Spleen (tissue), 11 donors: Measurements from ENCODE around the gene SRCAP. TPM values are rescaled to one million over a fixed set of nuclear protein-coding genes. Genes with fewer than 3 reads are reported as not detected.
A peak's percentile ranks its signal among the peaks of the same experiment; 100 is the strongest.

Experiments used
- DNase-seq: peaks from one replicate; pipeline ENCODE4 v3.0.0-alpha.2; 2020
- H3K27ac ChIP-seq, 8 donors: fragments of 200-600 bp; sonication (generic) in 7 of 8; 1 replicate in 4 of 8; 2 replicates in 4 of 8; pipeline versions ENCODE4 v1.5.0 to v1.8.0; 2016 to 2021; ENCODE audit warnings: inconsistent platforms in 4 of 8, mild to moderate bottlenecking in 4 of 8, moderate library complexity in 1 of 8
- H3K27me3 ChIP-seq, 7 donors: fragments of 200-600 bp; sonication (generic) in 6 of 7; replicated peaks in 1 of 7; 1 replicate in 4 of 7; 2 replicates in 3 of 7; pipeline versions ENCODE4 v1.5.0 to v1.8.0; 2016 to 2021; ENCODE audit warnings: inconsistent platforms in 3 of 7, mild to moderate bottlenecking in 1 of 7
- H3K36me3 ChIP-seq, 6 donors: fragments of 200-600 bp; sonication (generic) in 5 of 6; 1 replicate in 4 of 6; 2 replicates in 2 of 6; pipeline versions ENCODE4 v1.5.0 to v1.8.0; 2016 to 2021; ENCODE audit warnings: inconsistent platforms in 2 of 6
- H3K4me1 ChIP-seq, 6 donors: fragments of 200-600 bp; sonication (generic) in 5 of 6; 1 replicate in 3 of 6; 2 replicates in 3 of 6; pipeline versions ENCODE4 v1.5.0 to v1.8.0; 2016 to 2021; ENCODE audit warnings: inconsistent platforms in 3 of 6
- H3K4me3 ChIP-seq, 8 donors: fragments of 200-600 bp; sonication (generic) in 7 of 8; 1 replicate in 4 of 8; 2 replicates in 4 of 8; pipeline versions ENCODE4 v1.5.0 to v1.8.0; 2016 to 2021; ENCODE audit warnings: inconsistent platforms in 4 of 8, mild to moderate bottlenecking in 4 of 8, moderate library complexity in 2 of 8
- H3K9me3 ChIP-seq, 8 donors: fragments of 200-600 bp; sonication (generic) in 7 of 8; 1 replicate in 4 of 8; 2 replicates in 4 of 8; pipeline versions ENCODE4 v1.5.0 to v1.8.0; 2016 to 2021; ENCODE audit warnings: inconsistent platforms in 4 of 8
- POLR2A ChIP-seq, 3 donors: fragments of 450-650 bp; IDR thresholded peaks; one replicate each; pipeline ENCODE4 v1.5.1; 2017; ENCODE audit warnings: antibody characterized with exemption in 3 of 3, mild to moderate bottlenecking in 1 of 3
- POLR2AphosphoS5 ChIP-seq, 3 donors: sonication (generic); formaldehyde crosslinking; IDR thresholded peaks; one replicate each; pipeline ENCODE4 v1.5.1; 2017; ENCODE audit warnings: antibody characterized with exemption in 3 of 3
- WGBS, 5 donors: extraction: QIAGEN DNeasy Blood & Tissue Kit in 3 of 5; methylation state at CpG; one replicate each; pipeline versions ENCODE4 v1.1.5 to v1.1.7; 2013 to 2018; 5-methylcytosine and 5-hydroxymethylcytosine counted together
- intact Hi-C: fragments of 100-400 bp; cut with DNase I; formaldehyde crosslinking; loops from one replicate; pipeline ENCODE4 v1.15.0; 2023; ENCODE audit warnings: low total_unique reads
- polyA plus RNA-seq, 3 donors: library from polyadenylated mRNA; stranded (reverse); fragments of 200-250 nt; gene quantifications; one replicate each; pipeline ENCODE4 v1.2.1, GENCODE V29; 2013
- total RNA-seq, 7 donors: library from RNA; depleted of rRNA in 3 of 7; stranded (reverse); fragments of >200 nt in 3 of 7; fragmentation: NEBNext Ultra II Directional in 4 of 7; extraction: Animal tissue kit (Norgen Biotek cat#: 25700) in 4 of 7; gene quantifications; one replicate each; pipeline versions ENCODE4 v1.1.0 to v1.2.1, GENCODE V29; 2016 to 2021
- TF ChIP-seq, protein P1 (sequence below), 11 experiments: fragments of 200-600 bp in 7 of 11; fragments of 450-650 bp in 4 of 11; sonication (generic) in 4 of 11; IDR thresholded peaks in 8 of 11; conservative IDR thresholded peaks in 3 of 11; 1 replicate in 7 of 11; 2 replicates in 4 of 11; pipeline versions ENCODE4 v1.4.0 to v1.8.0; 2016 to 2021; ENCODE audit warnings: antibody characterized with exemption in 11 of 11, inconsistent platforms in 4 of 11, mild to moderate bottlenecking in 1 of 11
- donor health status: healthy with polysubstance abuse.
- donor health status: DM: no; HTN: no; CAD: no; lungs with moderate emphysema.
- donor health status: DM: no; HTN: no; CAD: no.
- donor health status: Bipolar disorder and iron deficiency.
- donor health status: healthy.
- donor health status: DM: no; HTN: no; CAD: no.
- donor health status: DM: yes; HTN: yes; CAD: no.

The SRCAP gene
- total and polyA plus RNA-seq, 10 donors: 1.2 to 85.7 (median 68.3) TPM

DNA sequence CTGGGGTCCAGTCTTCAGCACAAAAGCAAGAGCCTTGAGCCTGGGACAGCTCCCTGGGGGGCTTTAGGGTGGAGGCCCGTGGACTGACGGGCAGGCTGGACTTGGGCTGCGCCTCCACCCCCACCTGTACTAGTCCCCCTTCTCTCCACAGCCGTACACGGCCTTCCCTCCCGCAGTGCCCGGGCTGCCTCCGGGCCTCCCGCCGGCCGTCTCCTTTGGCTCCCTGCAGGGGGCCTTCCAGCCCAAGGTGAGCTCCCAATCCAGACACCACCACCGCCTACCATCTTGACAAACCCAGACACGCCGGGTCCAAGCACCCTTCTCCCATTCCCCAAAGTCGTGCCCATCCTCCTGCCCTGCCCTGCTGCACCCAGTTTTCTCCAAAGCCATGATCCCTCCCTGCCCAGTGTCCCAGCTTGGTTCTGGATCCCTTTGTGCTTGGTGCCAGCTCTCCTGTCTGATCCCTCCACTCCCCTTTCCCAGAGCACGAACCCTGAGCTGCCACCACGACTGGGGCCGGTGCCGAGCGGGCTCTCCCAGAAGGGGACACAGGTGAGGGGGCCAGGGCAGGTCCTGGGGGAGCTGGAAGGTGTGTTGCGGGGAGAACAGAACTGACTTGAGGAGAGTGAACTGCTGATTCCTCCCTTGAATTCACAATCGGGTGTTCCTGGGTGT is 33.7 kb upstream of the SRCAP start:
- Histone ChIP-seq H3K9me3 (no peaks in the 10 kb centered on the region), H3K4me1 (peaks cover 22 to 67% (median 49%) of the 10 kb centered on the region in 6 donors), H3K27ac (peak overlapping the region in 3 of 8 donors; percentile 36 to 97 (median 41)), H3K27me3 (no peaks in the 10 kb centered on the region), H3K4me3 (no peak overlapping the region), H3K36me3 (peaks cover 13 to 98% (median 88%) of the 10 kb centered on the region in 6 donors)
- 86 to 96% (median 92%) methylated on average over 19 to 22 of the region's 22 CpGs for WGBS, 5 donors
- no peak for DNase-seq
- intact Hi-C loops: no loop called here
- TF ChIP-seq POLR2AphosphoS5 (IDR thresholded peaks at IDR 0.05): peak in 2 of 3 donors; percentile 13 to 59
- TF ChIP-seq, protein P1, sequence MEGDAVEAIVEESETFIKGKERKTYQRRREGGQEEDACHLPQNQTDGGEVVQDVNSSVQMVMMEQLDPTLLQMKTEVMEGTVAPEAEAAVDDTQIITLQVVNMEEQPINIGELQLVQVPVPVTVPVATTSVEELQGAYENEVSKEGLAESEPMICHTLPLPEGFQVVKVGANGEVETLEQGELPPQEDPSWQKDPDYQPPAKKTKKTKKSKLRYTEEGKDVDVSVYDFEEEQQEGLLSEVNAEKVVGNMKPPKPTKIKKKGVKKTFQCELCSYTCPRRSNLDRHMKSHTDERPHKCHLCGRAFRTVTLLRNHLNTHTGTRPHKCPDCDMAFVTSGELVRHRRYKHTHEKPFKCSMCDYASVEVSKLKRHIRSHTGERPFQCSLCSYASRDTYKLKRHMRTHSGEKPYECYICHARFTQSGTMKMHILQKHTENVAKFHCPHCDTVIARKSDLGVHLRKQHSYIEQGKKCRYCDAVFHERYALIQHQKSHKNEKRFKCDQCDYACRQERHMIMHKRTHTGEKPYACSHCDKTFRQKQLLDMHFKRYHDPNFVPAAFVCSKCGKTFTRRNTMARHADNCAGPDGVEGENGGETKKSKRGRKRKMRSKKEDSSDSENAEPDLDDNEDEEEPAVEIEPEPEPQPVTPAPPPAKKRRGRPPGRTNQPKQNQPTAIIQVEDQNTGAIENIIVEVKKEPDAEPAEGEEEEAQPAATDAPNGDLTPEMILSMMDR (IDR thresholded peaks at IDR 0.05 in 8 of 11, conservative IDR thresholded peaks at IDR 0.05 in 3 of 11): no peak

DNA sequence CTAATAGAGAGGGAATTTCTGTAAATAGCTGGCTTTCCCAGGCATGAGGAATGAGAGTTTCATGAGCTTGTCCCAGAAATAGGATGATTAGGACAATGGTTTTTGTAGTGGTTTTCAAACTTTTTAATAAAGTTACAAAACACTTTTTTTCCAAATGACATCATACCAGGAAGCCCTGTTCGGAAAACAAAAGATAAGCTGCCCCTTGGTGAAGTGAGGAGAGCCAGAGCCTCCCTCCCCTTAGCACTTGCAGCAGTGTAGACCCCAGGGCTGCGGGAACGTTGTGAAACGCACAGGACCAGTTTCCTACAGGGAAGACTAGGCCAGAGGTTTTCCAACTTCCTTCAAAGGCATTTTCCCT is 33.2 kb upstream of the SRCAP start:
- peaks cover 13 to 100% (median 93%) of the 10 kb centered on the region in 6 donors for H3K36me3 ChIP-seq
- TF ChIP-seq POLR2AphosphoS5 (IDR thresholded peaks at IDR 0.05) (no peak), POLR2A (IDR thresholded peaks at IDR 0.05) (no peak)
- TF ChIP-seq, protein P1 (IDR thresholded peaks at IDR 0.05 in 8 of 11, conservative IDR thresholded peaks at IDR 0.05 in 3 of 11): no peak
- H3K4me1 ChIP-seq: peaks cover 16 to 62% (median 44%) of the 10 kb centered on the region in 6 donors
- DNase-seq: no peak
- peak overlapping the region in 3 of 8 donors; percentile 36 to 97 (median 41) for H3K27ac ChIP-seq
- intact Hi-C loops: no loop called here
- WGBS, 5 donors: 74 to 87% (median 81%) methylated on average over 4 of the region's 4 CpGs
- no peaks in the 10 kb centered on the region for H3K27me3 ChIP-seq
- no peaks in the 10 kb centered on the region for H3K9me3 ChIP-seq
- no peak overlapping the region for H3K4me3 ChIP-seq

DNA sequence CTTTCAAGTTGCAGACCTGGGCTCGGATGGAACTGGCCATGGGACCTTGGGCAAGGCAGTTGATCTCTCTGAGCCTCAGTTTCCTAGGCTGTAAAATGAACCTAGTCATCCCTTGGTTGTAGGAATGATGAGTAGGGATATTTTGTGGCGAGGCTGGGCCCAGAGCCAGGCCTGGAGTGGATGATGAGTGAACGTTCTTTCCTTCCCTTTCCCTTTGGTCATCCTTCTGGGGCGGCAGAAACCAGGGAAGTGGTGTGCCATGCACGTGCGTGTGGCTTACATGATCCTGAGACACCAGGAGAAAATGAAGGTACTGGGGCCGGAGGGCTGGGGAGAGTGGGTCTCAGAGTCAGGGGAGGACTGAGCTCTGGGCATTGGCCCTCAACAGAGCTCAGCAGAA is 32.3 kb upstream of the SRCAP start:
- intact Hi-C loops: no loop called here
- Histone ChIP-seq H3K27ac (peak overlapping the region in 2 of 8 donors; percentile 41 to 97), H3K36me3 (peaks cover 13 to 100% (median 91%) of the 10 kb centered on the region in 6 donors), H3K9me3 (no peaks in the 10 kb centered on the region), H3K4me3 (no peak overlapping the region), H3K27me3 (no peaks in the 10 kb centered on the region), H3K4me1 (peaks cover 8 to 53% (median 35%) of the 10 kb centered on the region in 6 donors)
- WGBS, 5 donors: 65 to 91% (median 80%) methylated on average over 7 of the region's 7 CpGs
- TF ChIP-seq POLR2A (IDR thresholded peaks at IDR 0.05) (no peak), POLR2AphosphoS5 (IDR thresholded peaks at IDR 0.05) (peak in 1 of 3 donors; percentile 3)
- TF ChIP-seq, protein P1 (IDR thresholded peaks at IDR 0.05 in 8 of 11, conservative IDR thresholded peaks at IDR 0.05 in 3 of 11): no peak
- DNase-seq: no peak

DNA sequence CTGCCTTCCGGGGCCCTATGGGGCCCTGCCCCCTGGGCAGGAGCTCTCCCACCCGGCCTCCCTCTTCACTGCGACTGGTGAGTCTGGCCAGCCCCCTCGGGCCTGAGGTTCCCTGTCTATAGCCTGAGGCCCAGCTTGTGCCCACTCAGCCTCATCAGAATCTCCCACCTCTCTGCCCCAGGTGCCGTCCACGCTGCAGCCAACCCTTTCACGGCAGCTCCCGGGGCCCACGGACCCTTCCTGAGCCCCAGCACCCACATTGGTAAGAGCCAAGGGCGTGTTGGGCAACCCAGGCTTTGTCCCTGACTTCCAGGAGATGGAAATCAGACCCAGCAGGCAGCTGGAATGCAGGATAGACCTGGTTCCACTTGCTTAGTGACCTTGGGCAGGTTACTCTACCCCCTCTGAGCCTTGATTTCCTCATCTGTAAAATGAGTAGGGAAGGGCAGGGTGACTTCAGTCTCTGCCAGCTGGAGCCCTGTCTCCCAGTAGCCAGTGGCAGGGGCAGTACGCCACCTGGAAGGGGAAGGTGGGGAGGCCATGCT is 31.5 kb upstream of the SRCAP start:
- intact Hi-C loops: no loop called here
- 86 to 100% (median 92%) methylated on average over 5 to 11 of the region's 11 CpGs for WGBS, 5 donors
- no peaks in the 10 kb centered on the region for H3K27me3 ChIP-seq
- H3K4me1 ChIP-seq: peaks cover 5 to 46% (median 28%) of the 10 kb centered on the region in 6 donors
- peak overlapping the region in 1 of 8 donors; percentile 97 for H3K27ac ChIP-seq
- TF ChIP-seq POLR2AphosphoS5 (IDR thresholded peaks at IDR 0.05) (peak in 2 of 3 donors; percentile 39 to 72), POLR2A (IDR thresholded peaks at IDR 0.05) (no peak)
- TF ChIP-seq, protein P1 (IDR thresholded peaks at IDR 0.05 in 8 of 11, conservative IDR thresholded peaks at IDR 0.05 in 3 of 11): no peak
- peaks cover 13 to 97% (median 87%) of the 10 kb centered on the region in 6 donors for H3K36me3 ChIP-seq
- H3K4me3 ChIP-seq: no peak overlapping the region
- DNase-seq: no peak
- H3K9me3 ChIP-seq: no peaks in the 10 kb centered on the region
